Neutrophil (primary cell): Measurements from ENCODE around the gene RAB28.

Experiments used
- H3K27ac ChIP-seq: fragments of 200-600 bp; sonication (generic); 2 replicates; pipeline ENCODE4 v1.5.1; 2016; ENCODE audit warnings: mild to moderate bottlenecking, moderate library complexity
- H3K27me3 ChIP-seq: fragments of 200-600 bp; sonication (generic); 2 replicates; pipeline ENCODE4 v1.6.0; 2016; ENCODE audit warnings: mild to moderate bottlenecking
- H3K36me3 ChIP-seq: fragments of 200-600 bp; sonication (generic); 2 replicates; pipeline ENCODE4 v1.5.1; 2017
- H3K4me1 ChIP-seq, 2 experiments: fragments of 200-600 bp in 1 of 2; sonication (generic) in 1 of 2; 1 replicate in 1 of 2; 2 replicates in 1 of 2; pipeline versions ENCODE4 v1.5.1 to v1.6.1; 2013 to 2016; ENCODE audit warnings: low read depth in 1 of 2, low read length in 1 of 2, mild to moderate bottlenecking in 1 of 2, moderate library complexity in 1 of 2; ENCODE audit not compliant: control insufficient read depth in 1 of 2, insufficient read depth in 1 of 2
- H3K4me3 ChIP-seq, 2 experiments: fragments of 200-600 bp in 1 of 2; sonication (generic) in 1 of 2; 1 replicate in 1 of 2; 2 replicates in 1 of 2; pipeline ENCODE4 v1.5.1; 2013 to 2016; ENCODE audit warnings: low read depth in 1 of 2, low read length in 1 of 2, mild to moderate bottlenecking in 1 of 2, moderate library complexity in 1 of 2
- H3K9me3 ChIP-seq: fragments of 200-600 bp; sonication (generic); 2 replicates; pipeline ENCODE4 v1.5.1; 2016
- TF ChIP-seq, protein P1 (sequence below): fragments of 200-600 bp; sonication (generic); IDR thresholded peaks from 2 replicates; pipeline ENCODE4 v1.5.1; 2016; ENCODE audit warnings: antibody characterized with exemption

RAB28 gene

DNA sequence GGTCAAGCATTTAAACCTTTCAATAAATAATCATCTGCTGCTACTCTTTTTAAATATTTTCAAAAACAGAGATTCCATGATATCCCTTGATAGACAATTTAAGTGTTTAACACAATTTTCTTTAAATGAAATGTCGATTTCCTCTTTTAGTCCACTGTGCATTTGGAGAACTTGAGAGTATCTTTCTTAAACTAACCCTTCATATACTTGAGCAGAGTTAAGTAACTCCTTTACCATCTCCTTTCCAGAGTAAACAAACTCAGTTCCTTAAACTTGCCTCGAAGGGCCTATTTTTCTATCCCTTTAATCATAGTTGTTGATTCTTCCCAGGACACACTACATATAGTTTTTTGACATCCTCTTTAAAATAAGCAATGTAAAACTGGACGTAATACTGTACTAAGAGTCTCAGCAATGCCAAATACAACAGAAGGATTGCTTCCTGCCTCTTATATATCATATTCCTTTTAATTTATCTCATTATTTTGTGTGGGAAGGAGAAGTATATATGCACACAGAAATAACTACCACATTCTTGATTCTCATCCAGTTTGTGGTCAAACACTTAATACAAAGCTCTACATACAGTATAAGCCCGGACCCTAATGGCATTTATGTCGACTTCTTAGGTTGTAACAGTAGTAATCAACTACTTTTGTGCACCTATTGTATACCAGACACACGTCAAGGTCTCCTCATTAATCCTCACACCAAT is 22.8 kb downstream of the RAB28 start:
- Histone ChIP-seq H3K4me1 (no peaks in the 10 kb centered on the region), H3K9me3 (no peaks in the 10 kb centered on the region), H3K36me3 (peaks cover 6% of the 10 kb centered on the region), H3K4me3 (no peak overlapping the region), H3K27ac (no peak overlapping the region), H3K27me3 (no peaks in the 10 kb centered on the region)
- TF ChIP-seq, protein P1, sequence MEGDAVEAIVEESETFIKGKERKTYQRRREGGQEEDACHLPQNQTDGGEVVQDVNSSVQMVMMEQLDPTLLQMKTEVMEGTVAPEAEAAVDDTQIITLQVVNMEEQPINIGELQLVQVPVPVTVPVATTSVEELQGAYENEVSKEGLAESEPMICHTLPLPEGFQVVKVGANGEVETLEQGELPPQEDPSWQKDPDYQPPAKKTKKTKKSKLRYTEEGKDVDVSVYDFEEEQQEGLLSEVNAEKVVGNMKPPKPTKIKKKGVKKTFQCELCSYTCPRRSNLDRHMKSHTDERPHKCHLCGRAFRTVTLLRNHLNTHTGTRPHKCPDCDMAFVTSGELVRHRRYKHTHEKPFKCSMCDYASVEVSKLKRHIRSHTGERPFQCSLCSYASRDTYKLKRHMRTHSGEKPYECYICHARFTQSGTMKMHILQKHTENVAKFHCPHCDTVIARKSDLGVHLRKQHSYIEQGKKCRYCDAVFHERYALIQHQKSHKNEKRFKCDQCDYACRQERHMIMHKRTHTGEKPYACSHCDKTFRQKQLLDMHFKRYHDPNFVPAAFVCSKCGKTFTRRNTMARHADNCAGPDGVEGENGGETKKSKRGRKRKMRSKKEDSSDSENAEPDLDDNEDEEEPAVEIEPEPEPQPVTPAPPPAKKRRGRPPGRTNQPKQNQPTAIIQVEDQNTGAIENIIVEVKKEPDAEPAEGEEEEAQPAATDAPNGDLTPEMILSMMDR = no peak

- Histone ChIP-seq H3K4me3 (no peak overlapping the region), H3K4me1 (no peaks in the 10 kb centered on the region), H3K9me3 (no peaks in the 10 kb centered on the region), H3K36me3 (peaks cover 21% of the 10 kb centered on the region), H3K27me3 (no peaks in the 10 kb centered on the region), H3K27ac (no peak overlapping the region)
- TF ChIP-seq, protein P1 = no peak
Observed at GRCh38 chr4:13455411-13455810, 28.7 kb downstream of the RAB28 start.

DNA sequence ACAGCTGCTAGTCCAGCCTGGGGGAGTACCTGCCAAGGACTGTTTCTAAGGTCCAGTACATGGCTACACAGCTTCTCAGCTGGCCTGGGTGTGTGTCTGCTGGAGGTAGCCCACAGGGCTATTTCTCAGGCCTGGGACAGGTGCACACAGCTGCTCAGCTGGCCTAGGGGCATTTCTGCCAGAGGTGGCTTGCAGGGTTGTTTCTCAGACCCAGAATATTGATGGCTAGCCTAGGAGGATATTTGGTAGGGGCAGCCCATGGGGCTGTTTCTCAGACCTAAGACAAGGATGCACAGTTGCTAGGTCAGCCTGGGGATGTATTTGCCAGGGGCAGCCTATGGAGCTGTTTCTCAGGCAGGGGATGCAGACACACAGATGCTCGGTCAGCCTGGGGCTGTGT is 29.4 kb downstream of the RAB28 start:
- no peaks in the 10 kb centered on the region for H3K4me1 ChIP-seq
- no peak overlapping the region for H3K4me3 ChIP-seq
- TF ChIP-seq, protein P1 = no peak
- no peak overlapping the region for H3K27ac ChIP-seq
- no peaks in the 10 kb centered on the region for H3K27me3 ChIP-seq
- no peaks in the 10 kb centered on the region for H3K9me3 ChIP-seq
- H3K36me3 ChIP-seq = peaks cover 21% of the 10 kb centered on the region

DNA sequence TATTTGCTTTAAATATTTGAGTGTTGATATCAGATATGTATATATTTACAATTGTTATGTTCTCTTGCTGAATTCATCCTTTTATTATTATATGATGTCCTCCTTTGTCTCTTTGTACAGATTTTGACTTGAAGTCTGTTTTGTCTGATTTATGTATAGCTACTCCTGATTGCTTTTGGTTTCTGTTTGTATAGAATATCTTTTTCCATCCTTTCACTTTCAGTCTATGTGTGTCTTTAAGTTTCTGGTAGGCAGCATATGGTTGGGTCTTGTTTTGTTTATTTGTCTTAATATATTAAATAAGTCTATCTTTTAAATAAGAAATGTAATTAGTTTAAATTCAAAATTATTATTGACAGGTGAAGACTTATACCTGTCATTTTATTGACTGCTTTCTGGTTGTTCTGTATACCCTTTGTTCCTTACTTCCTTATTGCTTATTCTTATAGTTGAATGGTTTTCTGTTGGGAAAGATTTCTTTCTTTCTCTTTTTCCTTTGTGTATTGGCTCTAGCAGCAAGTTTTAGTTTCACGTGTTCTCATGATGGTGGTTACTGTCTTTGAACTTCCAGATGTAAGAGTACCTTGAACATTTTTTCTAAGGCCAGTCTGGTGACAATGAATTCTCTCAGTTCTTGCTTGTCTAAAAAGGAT is 31.1 kb downstream of the RAB28 start:
- H3K4me3 ChIP-seq = no peak overlapping the region
- no peaks in the 10 kb centered on the region for H3K9me3 ChIP-seq
- peaks cover 14% of the 10 kb centered on the region for H3K36me3 ChIP-seq
- no peak overlapping the region for H3K27ac ChIP-seq
- TF ChIP-seq, protein P1 = no peak
- H3K27me3 ChIP-seq = no peaks in the 10 kb centered on the region
- no peaks in the 10 kb centered on the region for H3K4me1 ChIP-seq

- peaks cover 3% of the 10 kb centered on the region for H3K36me3 ChIP-seq
- no peak overlapping the region for H3K27ac ChIP-seq
- no peaks in the 10 kb centered on the region for H3K4me1 ChIP-seq
- no peaks in the 10 kb centered on the region for H3K9me3 ChIP-seq
- no peaks in the 10 kb centered on the region for H3K27me3 ChIP-seq
- no peak overlapping the region for H3K4me3 ChIP-seq
- TF ChIP-seq, protein P1 = no peak
Observed at GRCh38 chr4:13449590-13449989, 34.5 kb downstream of the RAB28 start.
